Fibroblast of skin of right quadriceps (primary cell): ENCODE results near the gene MBOAT1.

Experiments used
- DNase-seq: peaks from one replicate; pipeline ENCODE4 v3.0.0-alpha.2; 2013

MBOAT1 gene

GRCh38 chr6:20129290-20130088 lies 82.8 kb downstream of the MBOAT1 start:
- DNase-seq = no peak

DNA sequence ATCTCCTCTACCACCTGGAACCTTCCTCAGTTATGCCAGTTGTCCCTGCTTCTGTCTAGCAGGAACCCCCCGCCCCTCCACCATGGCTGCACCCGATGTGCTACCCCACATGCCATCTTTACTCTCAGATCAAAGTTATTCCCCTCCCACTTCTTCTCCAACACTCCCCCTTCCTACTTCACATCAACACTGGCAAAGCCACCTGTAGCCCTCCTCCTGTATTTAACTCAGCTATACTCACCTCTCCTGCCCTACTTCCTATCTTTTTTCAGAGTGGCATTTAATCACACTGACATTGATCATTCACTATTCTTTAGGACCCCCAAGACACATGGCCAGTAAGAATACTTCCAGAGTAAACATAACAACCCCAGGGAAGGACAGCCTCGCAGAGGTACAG lies 84.3 kb downstream of the MBOAT1 start:
- DNase-seq = no peak

DNA sequence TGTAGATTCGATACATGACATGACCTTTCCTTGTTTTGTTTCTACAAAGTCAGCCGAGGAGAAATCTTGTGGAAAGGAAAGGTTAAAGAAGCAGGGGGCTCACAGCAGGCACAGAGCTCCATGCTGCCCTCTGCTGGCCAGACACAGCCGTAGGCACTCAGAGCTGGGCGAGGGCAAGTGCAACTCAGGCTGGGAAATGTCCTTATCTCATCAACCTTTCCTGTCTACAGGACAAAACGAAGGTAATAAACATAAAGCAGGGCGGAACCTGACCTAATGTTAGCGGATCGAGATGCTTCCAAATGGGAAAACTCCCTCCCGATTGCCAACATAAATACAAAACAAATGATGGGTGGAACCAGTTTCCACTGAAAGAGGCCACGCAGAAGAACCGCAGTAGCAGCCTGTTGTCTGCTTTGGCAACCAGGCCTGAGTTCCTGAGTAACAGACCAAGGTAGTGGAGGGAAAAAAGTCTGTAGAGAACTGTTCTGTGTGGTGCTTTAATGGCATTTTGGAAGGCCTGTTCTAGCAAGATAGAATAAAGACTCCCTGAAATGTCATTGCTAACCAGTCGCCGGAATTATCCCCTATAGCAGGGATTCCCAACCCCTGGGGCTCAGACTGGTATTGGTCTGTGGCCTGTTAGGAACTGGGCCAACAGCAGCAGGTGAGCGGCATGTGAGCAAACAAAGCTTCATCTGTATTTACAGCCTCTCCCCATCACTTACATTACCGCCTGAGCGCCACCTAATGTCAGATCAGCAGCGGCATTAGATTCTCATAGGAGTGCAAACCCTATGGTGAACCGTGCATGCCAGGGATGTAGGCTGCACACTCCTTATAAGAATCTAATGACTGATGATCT lies 85.2 kb downstream of the MBOAT1 start:
- peak; percentile 36 for DNase-seq

DNA sequence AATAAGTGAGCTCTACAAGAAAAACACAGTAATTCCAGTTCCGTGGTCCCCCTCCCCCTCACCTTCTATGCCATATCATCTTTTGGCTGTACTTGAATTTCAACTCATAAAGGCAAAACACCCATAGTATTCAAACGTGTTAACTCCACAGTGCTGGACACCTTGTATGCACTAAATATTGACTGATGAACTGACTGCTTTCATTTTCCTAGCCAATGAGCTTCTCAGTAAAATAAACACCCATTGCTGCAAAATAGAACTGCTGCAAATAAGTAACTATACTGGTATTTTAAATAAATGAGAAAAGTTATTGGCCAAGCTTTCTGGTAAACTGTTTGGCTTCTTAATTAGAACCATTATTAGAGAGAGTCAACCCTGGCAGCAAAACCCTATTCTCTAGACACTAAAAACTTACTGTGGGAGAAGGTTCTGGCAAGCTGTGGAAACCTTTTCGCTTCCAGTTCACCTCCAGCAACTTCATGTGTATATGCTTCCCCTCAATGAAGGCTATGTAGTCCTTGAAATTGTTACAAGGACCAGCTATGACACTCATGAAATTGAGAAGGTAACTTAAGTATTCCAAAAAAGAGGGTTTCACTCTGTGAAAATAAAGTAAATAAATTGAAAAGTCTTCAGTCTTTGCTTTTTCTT lies 86.0 kb downstream of the MBOAT1 start:
- DNase-seq = no peak

- DNase-seq = no peak
Measured at GRCh38 chr6:20124545-20124944, 87.7 kb downstream of the MBOAT1 start.

DNA sequence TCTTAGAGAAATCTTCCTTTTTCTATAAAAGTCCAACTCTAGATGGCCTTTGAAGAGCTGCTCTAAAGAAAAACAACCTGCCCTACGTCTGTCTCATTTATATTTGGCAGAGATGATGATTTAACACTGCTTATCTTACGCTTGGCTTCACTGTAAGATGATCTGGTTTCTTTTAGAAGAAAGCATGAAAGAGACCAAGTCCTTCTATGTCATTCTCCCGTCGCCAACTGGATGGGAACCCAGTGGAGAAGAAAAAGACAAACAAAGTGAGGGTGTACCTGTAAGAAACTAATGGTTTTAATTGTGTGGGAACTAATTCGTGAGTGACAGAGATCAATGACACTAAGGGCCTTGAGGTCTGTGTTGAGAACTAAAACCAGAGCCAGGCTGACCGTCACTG lies 92.8 kb downstream of the MBOAT1 start:
- no peak for DNase-seq

GRCh38 chr6:20118892-20119291 lies 93.4 kb downstream of the MBOAT1 start:
- no peak for DNase-seq

- peak; percentile 4 for DNase-seq
Measured at GRCh38 chr6:20117474-20117873, 94.8 kb downstream of the MBOAT1 start.

GRCh38 chr6:20116792-20117191 lies 95.5 kb downstream of the MBOAT1 start:
- DNase-seq = no peak

- no peak for DNase-seq
Measured at GRCh38 chr6:20115246-20115980, 96.9 kb downstream of the MBOAT1 start.

DNA sequence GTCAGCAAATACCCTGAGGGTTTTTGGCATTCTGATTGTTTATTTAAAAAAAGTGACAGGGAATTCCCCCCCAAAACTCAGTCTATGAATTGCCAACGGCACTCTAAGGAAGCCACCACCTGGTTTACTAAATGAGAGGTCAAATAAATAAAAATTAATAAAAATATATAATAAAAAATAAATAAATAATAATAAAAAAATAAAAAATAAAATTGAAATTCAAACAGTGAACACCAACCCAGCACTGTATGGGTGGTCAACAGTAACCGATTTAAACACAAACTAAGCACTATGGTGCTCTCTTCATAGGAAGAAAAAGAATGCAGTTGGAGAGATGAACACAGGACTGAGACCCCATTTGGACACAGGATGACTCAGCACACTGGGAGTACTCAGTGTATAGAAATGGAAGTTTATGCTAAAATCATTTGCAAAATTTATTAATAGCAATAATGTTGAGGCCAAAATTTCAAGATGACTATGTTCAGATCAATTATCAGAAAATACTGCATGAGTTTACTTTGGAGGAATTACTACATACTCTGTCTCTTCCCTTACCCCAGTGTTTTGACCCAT lies 98.5 kb downstream of the MBOAT1 start:
- no peak for DNase-seq

- no peak for DNase-seq
Measured at GRCh38 chr6:20112841-20113240, 99.4 kb downstream of the MBOAT1 start.

DNA sequence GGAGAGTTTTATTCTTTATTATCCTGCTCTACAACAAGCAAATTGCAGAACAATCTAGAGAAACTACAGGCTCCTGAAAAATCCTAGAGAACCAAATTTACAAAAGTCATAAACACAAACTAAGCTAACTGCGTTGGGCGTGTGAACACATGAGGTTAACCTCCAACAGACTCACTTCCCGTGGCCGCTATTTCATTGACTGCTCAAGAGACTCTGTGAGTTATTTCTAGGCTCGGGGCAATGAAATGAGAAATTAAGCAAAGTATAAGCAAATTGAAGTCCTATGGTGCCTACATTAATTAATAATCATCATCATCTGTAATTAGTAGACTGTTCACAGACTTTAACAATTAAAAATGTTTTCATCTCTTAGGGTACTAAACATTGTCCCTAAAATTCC lies 100.0 kb downstream of the MBOAT1 start:
- no peak for DNase-seq

DNA sequence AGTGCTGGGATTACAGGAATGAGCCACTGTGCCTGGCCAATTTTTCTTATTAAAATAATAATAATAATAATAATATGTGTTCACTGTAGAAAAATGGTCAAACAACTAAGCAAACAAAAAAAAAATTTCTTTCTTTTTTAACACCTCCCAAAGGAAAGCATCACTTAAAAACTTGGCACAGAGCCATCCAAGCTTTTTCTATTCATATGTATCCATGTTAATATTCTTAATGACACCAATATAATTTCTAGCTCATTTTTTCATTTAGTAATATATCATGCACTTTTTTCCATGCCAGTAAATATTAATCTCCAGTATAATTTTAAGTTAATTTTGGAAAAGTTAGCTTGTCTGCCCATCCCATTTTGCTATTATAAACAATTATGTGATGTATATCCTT lies 101.8 kb downstream of the MBOAT1 start:
- DNase-seq = no peak

GRCh38 chr6:20109526-20109925 lies 102.7 kb downstream of the MBOAT1 start:
- no peak for DNase-seq

GRCh38 chr6:20105838-20106237 lies 106.4 kb downstream of the MBOAT1 start:
- DNase-seq = no peak

DNA sequence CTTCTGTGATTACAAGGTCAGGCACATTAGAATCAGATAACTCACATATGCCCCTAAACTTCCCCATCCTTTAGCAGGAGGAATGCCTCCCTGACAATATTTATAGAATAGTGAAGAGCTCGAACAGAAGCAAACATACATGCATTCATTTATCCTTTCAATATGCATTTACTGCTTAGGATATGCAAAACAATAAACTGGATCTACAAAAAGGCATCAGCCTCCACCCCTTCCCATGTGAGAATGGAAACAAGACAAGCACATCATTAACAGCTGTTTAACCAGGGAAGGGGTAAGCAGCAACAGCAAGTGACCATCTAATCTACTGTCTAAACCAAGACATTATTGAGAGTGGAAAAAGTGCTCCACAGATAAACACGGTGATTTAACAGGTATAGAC lies 107.6 kb downstream of the MBOAT1 start:
- DNase-seq = no peak

GRCh38 chr6:20102397-20103073 lies 109.7 kb downstream of the MBOAT1 start:
- DNase-seq = no peak

GRCh38 chr6:20099156-20099555 lies 113.1 kb downstream of the MBOAT1 start:
- no peak for DNase-seq

DNA sequence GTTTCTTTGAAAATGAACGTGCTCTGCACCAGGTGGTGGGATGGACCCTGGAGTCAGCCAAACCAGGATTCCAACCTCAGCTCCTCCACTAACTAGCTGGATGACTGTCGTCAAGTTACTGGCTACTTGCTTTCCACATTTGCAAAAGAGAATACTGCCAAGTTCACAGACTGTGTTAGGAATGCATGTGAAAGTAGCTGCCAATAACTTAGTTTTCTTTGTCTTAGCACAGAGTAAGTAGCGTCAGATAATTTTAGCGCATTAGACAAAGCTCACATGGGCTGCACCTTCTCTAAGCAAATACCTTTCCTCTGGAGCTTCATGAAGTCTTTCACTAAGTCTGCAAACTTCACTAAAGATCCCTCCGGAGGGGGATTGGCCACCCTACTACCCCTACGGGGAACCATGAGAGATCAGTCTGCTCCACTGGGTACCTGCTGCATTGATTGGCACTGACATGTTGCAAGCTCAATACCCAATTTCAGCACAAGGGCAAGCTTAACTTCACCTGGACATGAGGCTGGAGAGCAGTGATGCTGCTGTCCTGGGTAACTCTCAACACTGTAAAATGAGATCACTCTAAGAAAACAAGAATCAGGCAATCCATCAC lies 113.9 kb downstream of the MBOAT1 start:
- no peak for DNase-seq

GRCh38 chr6:20096536-20096935 lies 115.7 kb downstream of the MBOAT1 start:
- no peak for DNase-seq

GRCh38 chr6:20095436-20095835 lies 116.8 kb downstream of the MBOAT1 start:
- DNase-seq = no peak
